IPS-20b (cell line): Measurements from ENCODE around the gene FAM98A.

Experiments used
- H3K27ac ChIP-seq: one replicate; pipeline ENCODE4 v1.5.1; 2013; ENCODE audit warnings: low read length
- H3K27me3 ChIP-seq: 2 replicates; pipeline ENCODE4 v1.6.1; 2013; ENCODE audit warnings: mild to moderate bottlenecking, low read length, inconsistent platforms; ENCODE audit not compliant: insufficient read depth
- H3K36me3 ChIP-seq: 2 replicates; pipeline ENCODE4 v1.6.1; 2013; ENCODE audit warnings: low read depth, mild to moderate bottlenecking, inconsistent platforms, low read length, moderate library complexity; ENCODE audit not compliant: insufficient read depth
- H3K4me1 ChIP-seq: 2 replicates; pipeline ENCODE4 v1.6.1; 2013; ENCODE audit warnings: mild to moderate bottlenecking, control low read depth, inconsistent platforms, low read length, moderate library complexity; ENCODE audit not compliant: insufficient read depth
- H3K4me3 ChIP-seq: 2 replicates; pipeline ENCODE4 v1.5.1; 2013; ENCODE audit warnings: mild to moderate bottlenecking, low read length, inconsistent platforms
- H3K9ac ChIP-seq: 2 replicates; pipeline ENCODE4 v1.6.1; 2013; ENCODE audit warnings: low read depth, mild to moderate bottlenecking, inconsistent platforms, low read length, moderate library complexity
- H3K9me3 ChIP-seq: 2 replicates; pipeline ENCODE4 v1.6.1; 2013; ENCODE audit warnings: mild to moderate bottlenecking, low read depth, low read length, inconsistent platforms; ENCODE audit not compliant: insufficient read depth

Gene FAM98A

DNA sequence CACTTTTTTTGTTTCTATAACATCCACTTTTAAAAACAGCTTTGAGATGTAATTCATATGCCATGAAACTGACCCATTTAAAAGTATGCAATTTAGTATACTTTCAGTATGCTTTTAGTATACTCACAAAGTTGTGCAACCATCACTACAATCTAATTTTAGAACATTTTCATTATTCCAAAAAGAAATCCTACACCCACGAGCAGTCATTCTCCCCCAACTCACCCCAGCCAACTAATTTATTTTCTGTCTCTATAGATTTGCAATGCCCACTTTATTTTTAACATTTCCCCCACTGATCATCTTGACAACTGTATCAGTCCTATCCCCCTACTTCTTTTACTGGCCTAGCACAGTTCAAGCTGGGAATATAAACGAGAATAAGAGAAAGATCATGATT lies 39.1 kb downstream of the FAM98A start:
- Histone ChIP-seq H3K36me3 (no peaks in the 10 kb centered on the region), H3K27me3 (no peaks in the 10 kb centered on the region), H3K27ac (no peak overlapping the region)

DNA sequence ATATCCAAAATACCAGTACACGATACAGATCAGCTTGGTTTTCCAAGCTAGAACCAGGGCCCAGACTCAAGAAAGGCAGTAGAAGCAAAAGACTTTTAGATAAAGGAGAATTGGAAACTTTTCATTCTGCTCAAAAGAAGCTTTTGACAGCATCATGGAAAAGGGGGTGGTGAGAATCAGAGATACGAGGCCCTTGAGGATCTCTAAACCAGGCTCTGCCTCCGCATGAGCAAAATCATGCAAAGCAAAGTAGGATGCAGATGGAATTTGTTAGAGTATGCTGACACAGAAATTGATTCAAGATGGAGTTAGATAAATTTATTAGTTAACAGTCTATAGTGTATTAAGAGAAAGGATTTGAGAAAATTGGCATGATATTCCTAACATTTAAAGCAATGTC lies 39.8 kb downstream of the FAM98A start:
- Histone ChIP-seq H3K9me3 (no peaks in the 10 kb centered on the region), H3K27ac (no peak overlapping the region), H3K9ac (no peak overlapping the region), H3K27me3 (no peaks in the 10 kb centered on the region), H3K36me3 (no peaks in the 10 kb centered on the region), H3K4me1 (peaks cover 4% of the 10 kb centered on the region; the same call in 1 of the 2 replicates), H3K4me3 (no peak overlapping the region)

More for the DNA sequence above, 39.1 kb downstream of the FAM98A start:
- Histone ChIP-seq H3K4me3 (no peak overlapping the region), H3K9ac (no peak overlapping the region), H3K9me3 (no peaks in the 10 kb centered on the region), H3K4me1 (peaks cover 4% of the 10 kb centered on the region; the same call in 1 of the 2 replicates)

DNA sequence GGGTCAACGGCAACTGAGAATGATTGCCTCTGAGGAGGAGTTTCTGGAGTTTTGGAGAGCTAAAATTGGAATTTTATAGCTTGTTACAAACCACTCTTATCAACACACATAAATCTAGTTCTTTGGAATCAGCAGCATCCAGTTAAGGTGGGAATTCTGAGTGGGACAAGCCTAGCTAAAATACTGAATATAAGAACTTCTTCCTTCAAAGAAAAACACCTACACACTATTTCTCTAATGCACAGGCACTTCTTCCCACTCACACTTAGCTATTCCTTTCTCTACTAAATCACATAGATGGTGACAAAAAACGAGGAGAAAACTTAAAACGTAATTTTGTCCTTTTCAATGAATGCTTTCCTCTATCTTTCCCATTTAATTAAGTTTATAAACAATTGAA lies 43.4 kb downstream of the FAM98A start:
- no peak overlapping the region for H3K4me3 ChIP-seq
- no peak overlapping the region for H3K9ac ChIP-seq
- H3K4me1 ChIP-seq = peaks cover 4% of the 10 kb centered on the region; the same call in 1 of the 2 replicates
- no peaks in the 10 kb centered on the region for H3K27me3 ChIP-seq
- H3K36me3 ChIP-seq = no peaks in the 10 kb centered on the region
- H3K27ac ChIP-seq = no peak overlapping the region
- no peaks in the 10 kb centered on the region for H3K9me3 ChIP-seq

DNA sequence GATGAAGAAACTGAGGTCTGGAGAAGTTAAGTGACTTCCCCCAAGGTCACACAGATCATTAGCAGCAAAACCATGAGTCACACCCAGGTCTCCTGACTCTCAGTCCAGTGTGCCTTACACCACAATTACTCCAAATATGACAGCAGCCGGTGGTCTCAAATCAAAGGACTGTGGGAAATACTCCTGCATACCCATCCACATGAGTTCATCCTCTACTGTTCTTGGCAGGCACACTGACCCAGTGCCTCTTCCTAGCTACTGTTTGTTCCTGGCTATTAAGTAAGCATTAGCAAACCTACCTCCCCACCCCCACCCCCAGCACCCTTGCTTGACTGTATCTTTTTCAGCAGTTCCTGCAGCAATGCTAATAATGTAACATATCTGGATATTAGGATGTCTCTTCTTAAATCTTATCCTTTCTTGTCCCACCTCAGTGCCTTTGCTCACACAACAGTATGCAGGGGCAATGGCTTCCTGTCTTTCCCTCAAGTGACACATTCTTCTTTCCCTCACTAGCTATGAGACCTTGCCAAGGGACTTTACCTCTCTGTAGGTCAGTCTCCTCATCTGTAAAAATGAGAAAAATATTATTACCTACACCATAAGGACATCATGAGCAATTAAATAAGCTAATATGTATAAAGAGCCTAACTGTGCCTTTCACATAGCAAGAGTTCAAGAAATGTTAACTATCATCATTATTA lies 46.2 kb downstream of the FAM98A start:
- no peaks in the 10 kb centered on the region for H3K36me3 ChIP-seq
- no peak overlapping the region for H3K9ac ChIP-seq
- H3K27ac ChIP-seq = no peak overlapping the region
- no peaks in the 10 kb centered on the region for H3K9me3 ChIP-seq
- H3K27me3 ChIP-seq = no peaks in the 10 kb centered on the region
- peaks cover 4% of the 10 kb centered on the region; the same call in 1 of the 2 replicates for H3K4me1 ChIP-seq
- H3K4me3 ChIP-seq = no peak overlapping the region

DNA sequence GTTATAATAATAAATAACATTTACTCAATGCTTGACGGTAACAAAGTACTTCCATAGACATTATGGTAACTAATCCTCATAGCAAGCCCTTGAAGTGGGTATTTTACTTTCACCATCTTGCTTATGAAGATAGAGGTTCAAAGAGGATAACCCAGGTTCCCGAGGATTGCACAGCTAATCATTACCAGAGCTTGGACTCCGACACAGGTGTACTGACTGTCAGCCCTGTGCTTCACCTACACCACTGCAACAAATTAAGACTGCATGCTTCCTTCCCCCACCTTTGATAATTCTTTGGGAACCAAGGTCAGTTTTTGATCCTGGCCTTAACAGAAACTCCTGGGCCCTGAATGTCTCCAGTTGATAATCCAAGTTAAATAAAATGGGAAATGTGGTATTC lies 48.9 kb downstream of the FAM98A start:
- Histone ChIP-seq H3K4me3 (no peak overlapping the region), H3K9me3 (no peaks in the 10 kb centered on the region), H3K4me1 (no peaks in the 10 kb centered on the region; the same call in 1 of the 2 replicates), H3K27me3 (no peaks in the 10 kb centered on the region), H3K36me3 (no peaks in the 10 kb centered on the region), H3K27ac (no peak overlapping the region), H3K9ac (no peak overlapping the region)

DNA sequence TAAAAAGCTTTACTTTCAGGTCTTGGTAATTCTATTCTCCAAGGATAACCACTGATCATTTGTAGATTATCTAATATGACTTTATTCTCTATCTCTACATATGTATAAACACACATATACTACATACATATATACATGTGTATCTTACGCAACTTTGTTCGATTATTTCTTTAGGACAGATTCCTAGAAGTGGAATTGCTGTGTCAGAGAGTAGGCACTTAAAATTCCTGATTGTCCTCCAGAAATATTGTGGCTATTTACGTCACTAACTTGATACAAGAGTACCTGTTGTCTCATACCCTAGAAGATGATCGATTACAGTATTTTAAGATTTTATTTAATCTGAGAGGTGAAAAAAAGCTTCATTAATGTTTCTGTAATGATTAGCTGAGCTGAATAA lies 57.9 kb downstream of the FAM98A start:
- no peak overlapping the region for H3K9ac ChIP-seq
- H3K4me3 ChIP-seq = no peak overlapping the region
- no peaks in the 10 kb centered on the region for H3K9me3 ChIP-seq
- H3K27ac ChIP-seq = no peak overlapping the region
- no peaks in the 10 kb centered on the region for H3K36me3 ChIP-seq
- H3K27me3 ChIP-seq = no peaks in the 10 kb centered on the region
- H3K4me1 ChIP-seq = peaks cover 9% of the 10 kb centered on the region; the same call in 1 of the 2 replicates

DNA sequence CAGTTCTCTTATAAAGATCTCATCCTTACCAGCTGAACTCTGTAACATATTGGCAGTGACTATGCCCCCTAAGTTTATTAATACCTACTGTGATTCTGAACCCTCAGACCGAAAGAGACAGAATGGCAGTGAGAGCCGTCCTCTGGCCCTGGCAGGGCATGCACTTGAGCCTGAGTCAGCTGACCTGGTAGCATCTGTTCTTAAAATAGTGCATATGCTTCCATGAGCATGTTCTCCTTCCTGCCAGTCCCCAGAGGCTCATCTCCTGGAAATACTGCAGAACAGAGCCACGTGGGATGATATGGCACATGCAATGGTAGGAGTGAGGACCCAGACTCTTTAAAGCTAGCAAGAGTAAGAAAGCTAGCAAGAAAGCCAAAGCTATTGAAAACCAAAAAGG lies 63.7 kb downstream of the FAM98A start:
- no peaks in the 10 kb centered on the region for H3K36me3 ChIP-seq
- no peak overlapping the region for H3K9ac ChIP-seq
- no peak overlapping the region for H3K4me3 ChIP-seq
- H3K9me3 ChIP-seq = no peaks in the 10 kb centered on the region
- no peak overlapping the region for H3K27ac ChIP-seq
- peaks cover 4% of the 10 kb centered on the region; the same call in 1 of the 2 replicates for H3K4me1 ChIP-seq
- no peaks in the 10 kb centered on the region for H3K27me3 ChIP-seq
